Thyroid gland (tissue), 4 donors: ENCODE measurements around the gene MAPK4.

Experiments used
- CTCF ChIP-seq, 6 experiments: fragments of 200-600 bp in 3 of 6; fragments of 450-650 bp in 3 of 6; sonication (generic) in 3 of 6; IDR thresholded peaks; one replicate each; pipeline ENCODE4 v1.5.1; 2016 to 2019; ENCODE audit warnings: antibody characterized with exemption in 6 of 6, mild to moderate bottlenecking in 2 of 6, inconsistent platforms in 1 of 6, moderate library complexity in 1 of 6
- POLR2A ChIP-seq, 2 donors: fragments of 450-650 bp; IDR thresholded peaks; one replicate each; pipeline ENCODE4 v1.6.1; 2017; ENCODE audit warnings: antibody characterized with exemption in 2 of 2, mild to moderate bottlenecking in 2 of 2, moderate library complexity in 1 of 2

- TF ChIP-seq POLR2A (IDR thresholded peaks at IDR 0.05): no peak
- no peak for TF ChIP-seq CTCF (IDR thresholded peaks at IDR 0.05)
Observed at GRCh38 chr18:50754297-50754696, 194.4 kb downstream of the MAPK4 start.
